GM21423 (cell line): ENCODE measurements around the gene MMP20.

ENCODE experiments used
- ATAC-seq: cut with Tn5 transposase; IDR thresholded peaks from one replicate; pipeline ENCODE4 v1.9.1; 2021; ENCODE audit warnings: mild to moderate bottlenecking, moderate library complexity; ENCODE audit not compliant: unreplicated experiment

MMP20 gene

DNA sequence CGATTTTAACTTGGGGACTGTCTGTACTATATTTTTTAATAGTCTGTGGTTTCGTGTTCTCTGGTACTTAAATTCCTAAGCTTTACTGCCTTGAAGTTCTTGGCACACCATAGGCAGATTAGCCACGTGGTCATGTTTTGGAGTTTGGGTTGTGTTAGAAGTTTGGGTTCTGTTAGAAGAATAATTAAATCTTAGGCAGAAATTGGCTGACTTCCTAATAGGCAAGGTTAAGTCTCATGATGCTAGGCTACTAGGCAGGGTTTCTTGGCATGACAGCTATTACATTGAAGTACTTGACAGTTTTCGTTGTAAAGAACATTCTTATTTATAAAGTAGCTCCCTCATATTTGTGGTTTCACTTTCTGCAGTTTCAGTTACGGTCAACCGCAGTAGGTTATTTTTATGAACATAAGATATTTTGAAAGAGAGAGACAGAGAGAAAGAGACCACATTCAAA is 64.5 kb downstream of the MMP20 start:
- peak; percentile 72 for ATAC-seq

DNA sequence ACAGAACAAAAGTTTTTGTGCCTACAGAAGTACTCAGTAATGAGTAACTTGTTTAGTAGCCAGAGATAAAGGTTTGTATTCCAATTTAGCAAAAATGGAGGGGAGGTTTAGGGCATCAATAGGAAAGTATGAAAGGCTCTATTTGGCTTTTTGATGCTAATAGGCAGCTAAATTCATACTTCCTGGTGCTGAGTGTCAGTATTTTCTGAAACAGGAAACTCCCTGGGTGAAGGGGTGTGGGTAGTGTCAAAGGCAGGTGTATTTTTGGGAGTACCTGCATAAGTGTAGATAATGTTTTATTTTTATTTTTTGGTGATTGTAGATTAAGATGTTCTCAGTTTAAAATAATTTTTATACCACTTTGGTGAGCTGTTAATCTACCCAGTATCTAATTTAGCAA is 65.3 kb downstream of the MMP20 start:
- ATAC-seq, result peak; percentile 52

DNA sequence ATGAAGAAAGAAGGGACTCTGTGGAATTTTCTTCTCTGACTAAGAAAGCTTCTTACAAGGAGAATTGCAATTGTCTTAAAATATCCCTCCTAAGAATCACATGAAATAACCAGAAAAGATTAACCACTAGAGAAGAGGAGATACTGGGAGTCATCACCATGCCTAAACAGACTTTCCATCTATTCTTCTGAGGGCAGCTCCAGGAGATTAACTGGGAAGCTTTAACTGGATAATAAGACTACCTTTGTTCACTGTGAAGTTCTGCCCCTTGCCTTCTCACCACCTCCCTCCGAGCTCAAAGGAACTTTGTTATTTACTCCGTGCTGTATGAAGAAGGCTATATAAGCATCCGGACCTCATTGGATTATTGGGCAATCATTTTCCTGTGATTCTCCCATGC is 70.0 kb downstream of the MMP20 start:
- ATAC-seq, result no peak

DNA sequence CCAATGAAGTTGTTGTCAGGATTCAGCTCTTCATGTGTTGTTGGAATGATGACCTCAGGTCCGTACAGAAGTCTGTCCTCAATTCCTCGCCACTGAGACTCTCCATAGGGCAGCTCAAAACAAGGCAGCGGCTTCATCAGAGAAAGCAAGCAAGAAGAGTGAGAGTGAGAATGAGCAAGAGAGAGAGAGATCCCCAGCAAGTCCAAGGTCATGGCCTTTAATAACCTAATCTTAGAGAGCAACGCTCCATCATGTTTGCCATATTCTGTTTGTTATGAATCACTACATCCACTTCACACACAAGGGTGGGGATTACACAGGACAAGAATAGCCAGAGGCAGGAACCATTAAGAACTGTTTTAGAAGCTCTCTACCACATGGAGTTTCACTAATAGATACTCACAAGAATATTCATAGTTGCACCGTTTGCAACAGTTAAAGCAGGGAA is 71.3 kb downstream of the MMP20 start:
- peak; percentile 70 for ATAC-seq

DNA sequence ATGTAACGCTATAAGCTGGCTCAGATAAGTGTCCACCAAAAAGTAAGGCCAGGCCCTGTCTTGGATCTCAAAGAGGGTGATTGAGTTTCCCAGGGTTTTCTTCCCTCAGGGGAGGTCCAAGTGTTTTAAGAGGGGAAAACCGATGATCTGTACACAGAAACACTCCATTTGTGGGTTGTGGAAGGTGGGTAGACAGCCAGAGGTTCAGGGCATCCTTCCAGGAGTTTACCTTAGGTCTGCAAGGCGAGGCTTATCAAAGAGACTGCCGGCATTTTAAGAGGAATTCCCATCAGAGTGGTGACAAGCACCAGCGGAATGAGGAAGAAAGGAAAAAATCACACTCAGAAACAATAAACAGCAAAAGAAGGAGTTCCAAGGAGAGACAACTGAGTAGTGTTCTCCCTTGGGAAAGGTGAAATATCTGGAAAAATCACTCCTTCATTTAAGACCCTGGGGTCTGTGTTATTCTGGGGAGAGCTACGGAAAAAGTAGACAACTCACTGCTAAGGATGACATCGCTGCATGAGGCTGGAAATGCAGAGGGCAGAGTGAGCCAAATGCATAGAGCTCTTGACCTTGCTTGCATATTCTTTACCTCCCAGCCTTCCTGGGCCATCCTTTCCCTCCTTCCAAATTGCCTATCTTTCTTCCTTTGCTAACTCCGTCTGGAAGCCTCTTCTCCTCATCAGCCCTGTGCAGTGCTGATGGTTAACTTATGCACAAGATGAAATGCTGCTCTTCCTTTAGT is 72.5 kb downstream of the MMP20 start:
- no peak for ATAC-seq

DNA sequence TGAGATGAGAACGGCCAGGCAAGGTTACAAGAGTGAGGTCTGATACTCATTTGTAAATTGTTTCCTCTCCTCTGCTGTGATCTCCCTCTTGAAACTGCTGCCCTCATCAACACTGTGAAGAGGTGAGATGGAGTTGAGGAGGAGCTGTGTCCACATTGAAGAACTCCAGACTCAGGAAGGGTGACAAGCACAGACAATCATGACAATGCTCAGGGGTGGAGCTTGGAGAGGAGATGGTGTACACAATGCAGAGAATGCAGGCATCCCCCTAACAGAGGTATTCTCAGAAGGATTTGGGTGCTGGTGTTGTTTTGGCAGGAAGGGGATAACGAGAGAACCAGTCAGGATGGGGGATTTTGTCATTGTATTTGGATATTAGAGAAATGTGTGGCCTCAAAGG is 73.1 kb downstream of the MMP20 start:
- no peak for ATAC-seq

DNA sequence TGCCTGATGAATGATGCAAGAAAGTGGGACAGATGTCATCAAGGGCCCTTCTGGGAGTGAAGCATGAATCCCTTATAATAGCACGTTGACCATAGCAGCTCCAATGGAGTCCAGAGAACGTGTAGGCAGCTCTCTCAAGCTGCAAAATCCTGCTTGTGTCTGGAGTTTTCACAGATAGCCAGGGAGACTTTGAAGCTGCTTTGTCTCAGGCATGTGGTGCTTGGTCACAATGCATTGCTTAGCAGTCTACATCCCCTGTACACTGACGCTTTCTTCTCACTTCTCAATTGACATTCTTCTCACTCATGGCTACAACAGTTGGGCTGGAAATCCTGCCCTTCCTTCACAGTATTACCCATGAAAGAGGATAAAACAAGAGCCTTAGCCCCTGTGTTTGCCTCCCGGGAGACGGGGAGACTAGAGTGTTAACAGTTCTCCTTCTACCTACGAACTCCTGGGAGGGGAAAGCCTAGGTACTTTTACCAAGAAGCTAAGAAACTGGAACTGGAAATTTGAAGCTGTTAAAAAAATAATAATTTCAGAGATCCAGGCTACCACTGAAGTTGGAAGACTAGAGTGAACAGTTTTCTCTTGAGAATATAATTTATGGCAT is 73.9 kb downstream of the MMP20 start:
- ATAC-seq, result no peak

DNA sequence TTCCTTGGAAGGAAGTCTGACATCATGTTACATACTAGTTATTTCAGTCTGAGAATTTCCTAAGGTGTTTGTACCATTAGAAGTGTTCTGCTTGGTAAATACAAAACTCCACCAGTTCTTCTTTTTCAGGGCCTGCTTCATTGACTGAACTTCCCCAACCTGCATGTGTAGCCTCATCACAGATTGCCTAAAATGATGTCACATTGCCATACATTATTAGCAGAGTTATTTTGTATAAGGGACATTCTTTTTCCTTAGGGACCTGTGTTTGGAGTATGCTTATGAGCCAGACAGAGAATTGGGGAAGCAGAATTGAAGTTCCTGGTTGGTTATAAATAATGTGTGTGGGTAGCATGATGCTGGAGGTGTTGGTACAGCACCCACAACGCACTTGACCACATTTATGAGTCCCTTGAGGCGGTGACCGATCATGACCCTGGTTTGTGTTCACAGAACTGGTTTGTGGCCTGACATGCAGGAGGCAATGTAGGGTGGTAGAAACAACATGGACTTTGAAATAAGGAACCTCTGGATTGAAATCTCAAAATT is 78.1 kb downstream of the MMP20 start:
- ATAC-seq, result peak; percentile 74

DNA sequence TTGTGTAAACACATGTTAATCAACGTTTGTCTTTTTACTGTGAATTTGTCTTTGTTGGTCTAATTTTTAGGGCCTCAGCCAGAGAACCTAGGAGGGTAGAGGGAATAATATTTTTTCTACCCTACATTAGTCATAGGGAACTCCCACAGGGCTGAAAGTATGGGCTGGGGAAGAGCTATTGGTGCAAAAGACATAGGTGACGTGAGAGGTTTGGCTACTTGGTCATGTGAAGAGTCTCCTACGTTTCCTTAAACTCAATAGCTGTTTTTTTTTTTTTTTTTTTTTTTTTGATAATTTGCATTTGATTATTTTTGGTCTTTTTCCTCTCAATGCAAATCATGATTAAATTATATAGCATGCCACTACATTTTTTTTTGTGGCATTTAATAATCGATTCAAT is 78.7 kb downstream of the MMP20 start:
- peak; percentile 58 for ATAC-seq

DNA sequence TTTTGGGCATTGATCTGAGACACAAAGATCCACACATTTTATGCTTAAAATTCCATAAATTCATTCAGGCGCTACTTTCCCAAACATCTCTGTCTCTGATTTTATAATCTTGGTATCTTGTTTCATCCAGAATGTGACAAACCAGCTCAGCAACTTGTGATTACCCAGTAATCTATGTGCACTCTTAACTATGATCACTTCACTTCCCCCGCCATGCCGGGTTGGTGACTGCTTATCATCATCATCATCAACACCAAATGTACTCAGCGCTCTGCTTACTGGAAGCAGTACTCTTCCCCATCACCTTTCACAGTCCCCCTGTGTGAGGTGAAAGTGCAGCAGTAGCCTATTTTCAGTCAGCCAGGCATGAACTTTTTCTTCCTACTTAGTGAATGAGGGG is 79.4 kb downstream of the MMP20 start:
- ATAC-seq, result no peak

DNA sequence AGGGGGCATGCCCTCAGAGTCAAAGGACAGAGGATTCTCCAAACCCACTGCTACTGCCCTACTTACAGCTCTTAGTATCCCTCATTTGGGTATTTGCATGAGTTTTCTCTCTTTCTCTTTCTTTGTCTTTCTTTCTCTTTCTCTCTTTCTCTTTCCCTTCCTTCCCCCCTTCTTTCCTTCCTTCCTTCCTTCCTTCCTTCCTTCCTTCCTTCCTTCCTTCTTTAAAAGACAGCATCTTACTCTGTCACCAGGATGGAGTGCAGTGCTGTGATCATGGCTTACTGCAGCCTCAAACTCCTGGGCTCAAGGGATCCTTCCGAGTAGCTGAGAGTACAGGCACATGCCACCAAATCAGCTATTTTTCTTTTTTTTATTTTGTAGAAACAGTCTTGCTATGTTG is 80.5 kb downstream of the MMP20 start:
- no peak for ATAC-seq

DNA sequence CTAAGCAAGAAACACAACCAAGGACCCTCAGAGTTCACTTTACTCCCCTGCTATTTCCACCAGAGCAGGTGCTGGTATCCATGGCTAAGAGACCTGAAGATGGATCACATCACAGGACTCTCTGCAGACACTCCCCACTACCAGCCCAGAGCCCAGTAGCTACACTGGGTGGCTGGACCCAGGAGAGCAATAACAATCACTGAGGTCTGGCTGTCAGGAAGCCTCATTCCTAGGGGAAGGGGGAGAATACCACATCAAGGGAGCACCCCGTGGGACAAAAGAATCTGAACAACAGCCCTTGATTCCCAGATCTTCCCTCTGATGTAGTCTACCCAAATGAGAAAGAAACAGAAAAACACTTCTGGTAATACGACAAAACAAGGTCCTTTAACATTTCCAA is 85.6 kb downstream of the MMP20 start:
- ATAC-seq, result no peak

DNA sequence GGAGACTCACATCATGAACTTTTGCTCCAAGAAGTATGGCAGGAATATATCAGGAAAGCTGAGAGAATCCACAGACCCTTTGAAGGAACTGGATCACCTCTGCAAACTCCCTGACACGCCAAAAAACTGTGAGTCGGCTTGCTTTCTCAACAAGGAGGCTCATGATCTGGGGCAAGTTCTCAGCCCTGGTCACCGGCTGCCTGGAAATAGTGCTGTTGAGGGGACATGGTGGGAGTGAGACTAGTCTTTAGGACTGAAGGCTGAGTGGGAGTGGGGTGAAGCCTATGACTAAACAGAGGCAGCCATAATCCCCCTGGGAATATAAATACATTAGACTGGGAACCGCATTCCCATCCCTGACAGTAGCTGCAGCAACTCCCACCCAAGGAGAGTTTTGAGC is 86.2 kb downstream of the MMP20 start:
- ATAC-seq, result no peak

DNA sequence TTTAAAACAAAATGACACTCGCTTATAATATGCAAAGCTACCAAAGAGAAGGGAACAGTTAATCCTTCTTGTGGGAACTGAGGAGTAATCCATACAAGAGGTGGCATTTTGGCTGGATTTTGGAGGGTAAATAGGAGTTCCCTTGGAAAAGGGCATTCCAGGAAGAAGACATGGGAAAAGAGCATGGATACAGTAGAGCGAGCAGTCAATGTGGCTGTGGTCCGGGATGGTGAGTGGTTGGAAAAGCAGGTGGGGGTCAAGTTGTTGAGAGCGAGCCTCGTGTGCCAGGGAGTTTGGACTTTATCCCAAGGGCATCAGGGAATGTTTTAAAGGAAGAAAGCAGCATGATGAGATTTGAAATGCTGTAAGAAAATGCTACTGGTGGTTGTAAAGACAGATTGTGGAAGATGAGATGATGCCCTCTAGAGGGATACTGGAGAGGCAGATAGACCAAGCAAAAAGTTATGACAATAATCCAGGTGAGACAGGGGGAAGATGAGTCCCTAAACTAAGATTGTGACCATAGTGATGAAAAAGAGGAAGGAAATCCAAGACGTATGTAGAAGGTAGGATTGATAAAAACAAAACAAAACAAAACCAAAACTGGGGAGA is 90.8 kb downstream of the MMP20 start:
- no peak for ATAC-seq

DNA sequence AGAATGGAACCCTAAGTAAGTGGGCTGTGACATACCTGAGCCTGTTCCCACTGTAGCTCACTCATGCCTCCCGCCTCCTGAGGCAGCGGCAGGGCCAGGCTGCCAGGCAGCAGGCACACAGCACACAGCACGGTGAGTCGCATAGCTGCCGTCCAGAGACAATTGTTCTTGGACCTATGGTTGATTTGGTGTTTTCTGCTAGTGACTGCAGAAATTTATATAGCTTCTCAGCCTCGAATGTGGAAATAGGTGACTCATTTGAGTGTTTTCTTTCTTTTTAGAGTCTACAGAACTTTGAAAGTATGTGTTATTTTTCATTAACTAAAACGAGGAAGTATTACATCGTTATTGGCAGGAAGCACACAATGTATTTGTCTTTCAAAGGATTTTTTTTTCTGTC is 94.6 kb downstream of the MMP20 start, which contains the start of gene MMP7:
Gene MMP7 (minus strand): TSS at position 190 of the 400 bp plus-strand sequence. CDS start 47 bp downstream, at position 143.
- ATAC-seq, result peak; percentile 53

DNA sequence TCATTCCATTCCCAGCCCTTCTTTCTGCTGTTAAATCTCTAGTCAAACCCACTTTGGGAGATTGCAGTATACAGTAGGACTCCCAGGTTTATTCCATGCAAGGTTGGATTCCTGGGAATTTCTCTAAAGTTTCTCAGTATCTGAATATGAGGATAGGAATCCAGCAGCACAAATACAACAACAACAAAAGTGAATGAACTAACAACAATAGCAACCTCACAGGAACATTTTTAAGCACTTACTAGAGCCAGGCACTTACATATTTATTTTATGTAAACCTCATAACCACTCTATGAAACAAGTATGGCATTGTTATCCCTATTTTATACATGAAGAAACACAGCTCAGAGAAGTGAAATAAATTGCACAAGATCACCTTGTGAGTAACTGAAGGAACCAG is 96.5 kb downstream of the MMP20 start:
- ATAC-seq, result no peak

DNA sequence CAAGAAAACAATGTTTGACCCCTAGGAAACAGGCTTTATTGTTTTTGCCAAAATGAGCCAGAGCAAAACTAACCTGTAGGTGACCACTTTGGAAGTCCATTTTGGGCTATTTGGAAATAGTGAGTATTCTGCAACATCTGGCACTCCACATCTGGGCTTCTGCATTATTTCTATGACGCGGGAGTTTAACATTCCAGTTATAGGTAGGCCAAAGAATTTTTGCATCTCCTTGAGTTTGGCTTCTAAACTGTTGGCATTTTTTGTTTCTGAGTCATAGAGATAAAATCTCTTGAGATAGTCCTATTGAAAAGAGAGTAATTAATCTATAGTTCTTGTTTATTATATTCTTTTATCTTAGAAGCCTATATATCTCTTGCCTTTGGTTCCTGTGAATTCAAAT is 97.4 kb downstream of the MMP20 start:
- ATAC-seq, result no peak

DNA sequence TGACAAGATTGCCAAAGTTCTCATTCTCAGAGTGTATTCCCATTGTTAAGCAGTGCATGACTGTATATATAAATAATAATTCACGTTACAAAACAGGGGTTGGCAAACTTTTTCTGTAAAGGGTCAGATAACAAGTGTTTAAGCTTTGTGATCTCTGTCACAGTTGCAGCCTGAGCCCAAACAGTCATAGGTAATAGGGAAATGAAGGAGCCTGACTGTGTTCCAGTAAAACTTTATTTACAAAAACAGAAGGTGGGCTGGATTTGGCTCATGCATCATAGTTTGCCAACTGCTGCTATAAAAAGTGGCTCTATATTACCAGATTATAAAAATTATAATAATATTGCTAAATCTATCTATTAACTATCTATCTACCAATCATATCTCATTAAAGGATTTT is 98.1 kb downstream of the MMP20 start:
- ATAC-seq, result no peak
